ENCODE measurements around the gene RAB36.

DNA sequence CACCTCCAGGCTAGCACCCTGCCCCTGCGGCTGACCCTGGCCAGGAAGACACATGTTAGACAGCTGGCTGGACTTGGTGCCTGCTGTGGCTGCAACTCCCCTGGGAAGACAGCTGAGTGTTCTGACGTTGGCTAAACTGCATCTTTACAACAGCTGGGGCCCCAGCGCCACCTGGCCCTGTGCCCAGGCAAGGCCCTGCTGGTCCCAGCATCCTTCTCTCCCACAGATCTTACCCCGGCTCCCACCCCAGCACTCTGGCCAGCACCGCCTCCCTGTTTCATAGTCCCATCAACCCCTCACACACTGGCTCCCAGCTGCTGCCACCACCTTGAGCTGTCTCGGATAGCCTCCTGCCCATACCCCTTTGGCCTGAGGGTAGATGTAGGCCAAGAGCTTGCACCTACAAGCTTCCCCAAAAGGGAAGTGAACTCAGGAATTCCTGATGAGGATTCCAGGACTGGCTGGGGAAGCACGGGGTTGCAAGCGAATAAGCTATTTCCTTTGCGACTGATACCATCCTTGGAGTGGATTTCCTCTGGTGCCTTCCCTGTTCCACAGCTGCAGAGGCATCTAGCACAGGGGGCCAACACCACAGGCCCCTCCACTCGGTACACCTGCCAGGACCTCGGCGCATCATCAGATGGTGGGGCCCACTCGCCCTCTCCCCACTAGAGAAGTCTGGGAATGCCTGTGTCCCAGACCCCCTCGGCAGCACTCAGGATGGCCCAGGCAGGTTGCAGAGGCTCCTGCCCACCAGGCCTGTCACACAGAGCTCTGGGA is 32.0 kb upstream of the RAB36 start:
- TF ChIP-seq, protein P1, sequence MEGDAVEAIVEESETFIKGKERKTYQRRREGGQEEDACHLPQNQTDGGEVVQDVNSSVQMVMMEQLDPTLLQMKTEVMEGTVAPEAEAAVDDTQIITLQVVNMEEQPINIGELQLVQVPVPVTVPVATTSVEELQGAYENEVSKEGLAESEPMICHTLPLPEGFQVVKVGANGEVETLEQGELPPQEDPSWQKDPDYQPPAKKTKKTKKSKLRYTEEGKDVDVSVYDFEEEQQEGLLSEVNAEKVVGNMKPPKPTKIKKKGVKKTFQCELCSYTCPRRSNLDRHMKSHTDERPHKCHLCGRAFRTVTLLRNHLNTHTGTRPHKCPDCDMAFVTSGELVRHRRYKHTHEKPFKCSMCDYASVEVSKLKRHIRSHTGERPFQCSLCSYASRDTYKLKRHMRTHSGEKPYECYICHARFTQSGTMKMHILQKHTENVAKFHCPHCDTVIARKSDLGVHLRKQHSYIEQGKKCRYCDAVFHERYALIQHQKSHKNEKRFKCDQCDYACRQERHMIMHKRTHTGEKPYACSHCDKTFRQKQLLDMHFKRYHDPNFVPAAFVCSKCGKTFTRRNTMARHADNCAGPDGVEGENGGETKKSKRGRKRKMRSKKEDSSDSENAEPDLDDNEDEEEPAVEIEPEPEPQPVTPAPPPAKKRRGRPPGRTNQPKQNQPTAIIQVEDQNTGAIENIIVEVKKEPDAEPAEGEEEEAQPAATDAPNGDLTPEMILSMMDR (IDR thresholded peaks at IDR 0.05): no peak
- TF ChIP-seq ZFX (IDR thresholded peaks at IDR 0.05; ENCODE audit: borderline replicate concordance): no peak
